Activated CD8-positive, alpha-beta T cell treated with anti-CD3 and anti-CD28 coated beads, Interleukin-2, amount 10 ng/mL, durations not matched to agents 7 days and 5 days (primary cell): Measurements from ENCODE around the gene ZSWIM4. TPM values are rescaled to one million over a fixed set of nuclear protein-coding genes. Genes with fewer than 3 reads are reported as not detected.
A peak's percentile ranks its signal among the peaks of the same experiment; 100 is the strongest.

Source experiments
- ATAC-seq: fragments of 150-1000 bp; cut with Tn5 transposase; one replicate; pipeline ENCODE4 v1.10.0; 2021; ENCODE audit warnings: moderate library complexity
- CTCF ChIA-PET: fragments of 350-600 bp; sonication (Branson Sonifier 250); formaldehyde crosslinking; loops from one replicate; lab custom pipeline; 2021; ENCODE audit warnings: antibody characterized with exemption; lab: Charles Lee
- POLR2A ChIA-PET: fragments of 350-600 bp; sonication (Branson Sonifier 250); formaldehyde crosslinking; loops from one replicate; lab custom pipeline; 2021; ENCODE audit warnings: antibody characterized with exemption; lab: Charles Lee
- DNase-seq: peaks from one replicate; pipeline ENCODE4 v3.0.0-alpha.2; 2020
- H3K27ac Mint-ChIP-seq: one replicate; pipeline ENCODE4 v1.8.0; 2021; ENCODE audit warnings: mild to moderate bottlenecking, mixed read lengths
- H3K27me3 Mint-ChIP-seq: one replicate; pipeline ENCODE4 v1.8.0; 2021; ENCODE audit warnings: low read depth, mixed read lengths
- H3K36me3 Mint-ChIP-seq: one replicate; pipeline ENCODE4 v1.8.0; 2021; ENCODE audit warnings: low read depth, mixed read lengths
- H3K4me1 Mint-ChIP-seq: one replicate; pipeline ENCODE4 v1.8.0; 2021; ENCODE audit warnings: low read depth, mixed read lengths
- H3K4me3 Mint-ChIP-seq: one replicate; pipeline ENCODE4 v1.8.0; 2021; ENCODE audit warnings: mild to moderate bottlenecking, mixed read lengths
- H3K9me3 Mint-ChIP-seq: one replicate; pipeline ENCODE4 v1.8.0; 2022; ENCODE audit warnings: mixed read lengths; ENCODE audit not compliant: insufficient read depth
- total RNA-seq, 2 experiments: library from RNA; stranded (reverse); gene quantifications; one replicate each; pipeline ENCODE4 v1.2.3, GENCODE V29; 2021

Gene ZSWIM4
- total RNA-seq, 2 experiments from 2014 or later = 8.4 to 9.5 TPM

DNA sequence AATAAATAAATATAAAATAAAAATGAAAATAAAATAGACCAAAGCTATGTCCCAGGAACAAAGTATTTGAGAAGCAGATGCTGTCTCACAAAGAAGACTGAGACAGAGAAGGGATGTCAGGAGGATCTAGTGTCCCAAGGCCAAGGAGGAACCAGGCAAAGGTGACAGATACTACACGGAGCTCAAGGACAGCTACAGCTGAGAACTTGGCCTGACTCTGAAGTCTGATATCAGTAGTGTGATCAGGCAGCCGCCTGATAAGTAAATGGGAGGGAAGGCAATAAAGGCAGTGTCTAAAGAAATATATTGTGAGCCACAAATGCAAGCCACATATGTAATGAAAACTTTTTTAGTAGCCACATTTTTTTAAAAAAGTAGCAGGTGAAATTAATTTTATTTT is 61.3 kb downstream of the ZSWIM4 start:
- H3K4me3 Mint-ChIP-seq = no peak overlapping the region
- POLR2A ChIA-PET = interaction anchor here (0.7 to 1.1 kb wide), 2 partner anchors 8 to 18 kb away, joined by 3 read pairs; no protein-coding TSS in a partner anchor
- no peaks in the 10 kb centered on the region for H3K9me3 Mint-ChIP-seq
- H3K36me3 Mint-ChIP-seq = no peaks in the 10 kb centered on the region
- DNase-seq (no peak), ATAC-seq (no peak)
- CTCF ChIA-PET = no interaction called here
- no peaks in the 10 kb centered on the region for H3K27me3 Mint-ChIP-seq
- no peak overlapping the region for H3K27ac Mint-ChIP-seq
- peaks cover 17% of the 10 kb centered on the region for H3K4me1 Mint-ChIP-seq

DNA sequence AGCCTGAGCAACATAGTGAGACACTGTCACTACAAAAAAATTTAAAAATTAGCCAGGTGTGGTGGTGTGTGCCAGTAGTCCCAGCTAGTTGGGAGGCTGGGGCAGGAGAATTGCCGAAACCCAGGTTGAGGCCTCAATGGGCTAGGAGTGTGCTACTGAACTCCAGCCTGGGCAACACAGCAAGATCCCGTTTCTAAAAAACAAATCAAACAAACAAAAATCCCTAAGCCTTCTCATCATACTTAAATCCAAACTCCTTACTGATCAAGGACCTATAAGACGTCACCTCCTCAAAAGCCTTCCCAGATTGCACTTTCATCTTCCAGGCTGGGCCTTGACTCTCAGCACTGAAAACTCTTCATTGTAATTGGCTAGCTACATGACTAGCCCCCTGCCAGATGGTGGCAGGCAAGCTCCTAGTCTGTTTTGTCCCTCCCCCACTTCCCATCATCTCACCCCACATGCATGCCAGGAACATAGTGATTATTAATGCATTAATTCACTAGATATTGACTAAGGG is 64.2 kb downstream of the ZSWIM4 start:
- POLR2A ChIA-PET = no interaction called here
- DNase-seq = no peak
- no peaks in the 10 kb centered on the region for H3K9me3 Mint-ChIP-seq
- CTCF ChIA-PET = no interaction called here
- peaks cover 40% of the 10 kb centered on the region for H3K4me1 Mint-ChIP-seq
- no peak for ATAC-seq
- H3K4me3 Mint-ChIP-seq = no peak overlapping the region
- H3K36me3 Mint-ChIP-seq = no peaks in the 10 kb centered on the region
- H3K27me3 Mint-ChIP-seq = peaks cover 9% of the 10 kb centered on the region
- H3K27ac Mint-ChIP-seq = no peak overlapping the region

DNA sequence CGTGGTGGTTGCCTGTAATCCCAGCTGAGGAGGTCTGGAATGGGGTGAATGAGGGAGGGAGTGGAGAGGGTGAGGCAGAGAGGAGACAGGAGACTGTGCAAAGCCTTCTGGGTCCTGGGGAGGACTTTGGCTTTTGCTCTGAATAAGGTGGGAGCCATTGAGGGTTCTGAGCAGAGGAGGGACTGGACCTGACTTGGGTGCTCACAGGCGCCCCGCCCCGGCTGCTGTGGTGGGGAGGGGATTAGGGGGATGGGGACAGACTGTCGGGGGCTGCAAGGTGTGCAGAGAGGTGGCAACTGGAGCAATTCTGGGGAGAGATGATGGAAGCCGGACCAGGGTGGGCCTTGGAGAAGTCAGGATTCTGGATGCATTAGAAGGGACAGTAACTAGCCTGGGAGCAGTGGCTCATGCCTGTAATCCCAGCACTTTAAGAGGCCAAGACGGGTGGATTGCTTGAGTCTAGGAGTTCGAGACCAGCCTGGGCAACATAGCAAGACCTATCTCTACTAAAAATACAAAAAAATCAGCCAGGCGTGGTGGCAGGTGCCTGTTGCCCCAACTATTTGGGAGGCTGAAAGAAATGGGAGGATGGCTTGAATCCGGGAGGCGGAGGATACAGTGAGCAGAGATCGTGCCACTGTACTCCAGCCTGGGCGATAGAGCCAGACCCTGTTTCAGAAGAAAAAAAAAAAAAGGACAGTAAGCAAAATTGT is 65.6 kb downstream of the ZSWIM4 start:
- H3K4me1 Mint-ChIP-seq = peaks cover 44% of the 10 kb centered on the region

DNA sequence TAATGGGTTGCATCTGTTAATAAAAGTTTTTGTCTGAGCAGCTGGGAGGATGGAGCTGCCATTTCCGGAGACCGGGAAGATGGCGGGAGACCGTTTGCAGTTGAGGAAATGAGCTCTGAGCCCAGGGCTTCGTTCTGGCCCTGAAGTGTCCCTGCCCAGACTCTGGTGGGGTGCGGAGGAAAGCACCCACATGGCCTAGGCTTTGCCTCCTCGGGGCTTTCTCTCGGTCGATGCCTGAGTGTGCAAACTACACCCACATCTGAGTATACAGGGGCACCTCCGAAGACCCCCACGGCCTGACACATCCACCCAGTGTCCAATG is 66.1 kb downstream of the ZSWIM4 start:
- POLR2A ChIA-PET = interaction anchor here (0.6 to 5.3 kb wide), 15 partner anchors 9 to 575 kb away, joined by 3 to 49 read pairs (median 9); partner anchors contain the start of genes BRME1, C19orf53 and CC2D1A
- Mint-ChIP-seq H3K36me3 (no peaks in the 10 kb centered on the region), H3K4me1 (peaks cover 48% of the 10 kb centered on the region), H3K9me3 (no peaks in the 10 kb centered on the region), H3K4me3 (peak overlapping the region; percentile 87), H3K27me3 (peaks cover 16% of the 10 kb centered on the region), H3K27ac (peak overlapping the region; percentile 88)
- DNase-seq (no peak), ATAC-seq (peak; percentile 21)
- CTCF ChIA-PET = interaction anchor here (0.6 to 4.0 kb wide), 16 partner anchors 12 to 583 kb away, joined by 3 to 71 read pairs (median 10); partner anchors contain the start of genes ASF1B, C19orf53, MRI1 and ZSWIM4

More for the DNA sequence above, 65.6 kb downstream of the ZSWIM4 start:
- no peak for DNase-seq
- POLR2A ChIA-PET = interaction anchor here (0.6 to 5.3 kb wide), 12 partner anchors 8 to 576 kb away, joined by 4 to 49 read pairs (median 10); partner anchors contain the start of genes BRME1, C19orf53 and CC2D1A
- peak overlapping the region; percentile 88 for H3K27ac Mint-ChIP-seq
- H3K4me3 Mint-ChIP-seq = peak overlapping the region; percentile 87
- no peak for ATAC-seq
- no peaks in the 10 kb centered on the region for H3K36me3 Mint-ChIP-seq
- CTCF ChIA-PET = interaction anchor here (0.6 to 4.0 kb wide), 11 partner anchors 11 to 519 kb away, joined by 3 to 71 read pairs (median 14); partner anchors contain the start of gene ZSWIM4
- H3K27me3 Mint-ChIP-seq = peaks cover 13% of the 10 kb centered on the region
- no peaks in the 10 kb centered on the region for H3K9me3 Mint-ChIP-seq

DNA sequence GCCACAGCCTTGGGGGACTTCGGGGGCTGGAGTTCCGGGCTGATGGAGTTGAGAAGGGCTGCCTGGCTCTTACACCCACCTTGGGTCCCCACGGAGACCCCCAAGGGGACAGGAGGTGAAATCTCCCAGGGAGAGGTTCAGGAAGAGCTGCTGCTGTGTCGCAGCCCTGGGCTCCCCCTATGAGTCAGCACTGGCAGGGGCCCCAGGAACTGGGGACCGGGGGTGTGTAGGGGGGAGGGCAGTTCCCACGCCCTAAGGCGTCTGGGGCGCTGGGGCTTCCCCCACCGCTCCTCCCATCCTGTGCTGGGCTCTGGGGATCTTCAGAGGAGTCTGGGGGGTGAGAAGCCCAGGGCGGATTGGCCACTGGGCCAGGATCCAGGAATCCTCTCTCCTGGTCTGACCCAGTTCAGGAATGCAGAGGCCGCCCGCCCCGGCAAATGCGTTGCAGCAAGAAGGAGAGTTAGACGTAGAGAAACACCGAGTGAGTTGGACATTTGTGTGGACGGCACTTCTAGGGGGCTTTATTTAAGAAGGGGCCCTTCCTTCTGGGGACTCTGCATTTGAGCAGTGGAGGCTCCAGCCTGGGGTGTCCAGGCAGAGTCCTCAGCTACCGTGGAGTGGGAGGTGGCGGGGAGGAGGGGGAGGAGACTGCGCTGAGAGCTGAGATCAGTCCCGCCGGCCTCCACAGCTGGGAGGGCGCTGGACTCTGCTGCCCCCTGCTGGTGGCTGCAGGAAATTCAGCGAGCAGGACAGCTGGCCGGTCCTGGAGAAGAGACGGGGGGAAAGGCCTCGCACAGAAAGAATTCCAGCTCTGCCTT is 66.7 kb downstream of the ZSWIM4 start:
- ChIA-PET POLR2A (interaction anchor here (0.5 to 5.3 kb wide), 20 partner anchors 9 to 1472 kb away, joined by 3 to 49 read pairs (median 7); partner anchors contain the start of genes BRME1, C19orf53, CC2D1A and ZSWIM4), CTCF (interaction anchor here (0.6 to 4.0 kb wide), 38 partner anchors 10 to 645 kb away, joined by 3 to 71 read pairs (median 5); partner anchors contain the start of genes ASF1B, C19orf53, IL27RA and MRI1)
- Mint-ChIP-seq H3K9me3 (no peaks in the 10 kb centered on the region), H3K36me3 (no peaks in the 10 kb centered on the region), H3K27me3 (peaks cover 20% of the 10 kb centered on the region), H3K27ac (peak overlapping the region; percentile 88), H3K4me1 (peaks cover 50% of the 10 kb centered on the region), H3K4me3 (peak overlapping the region; percentile 87)
- DNase-seq (peak; percentile 92), ATAC-seq (peak; percentile 90)

DNA sequence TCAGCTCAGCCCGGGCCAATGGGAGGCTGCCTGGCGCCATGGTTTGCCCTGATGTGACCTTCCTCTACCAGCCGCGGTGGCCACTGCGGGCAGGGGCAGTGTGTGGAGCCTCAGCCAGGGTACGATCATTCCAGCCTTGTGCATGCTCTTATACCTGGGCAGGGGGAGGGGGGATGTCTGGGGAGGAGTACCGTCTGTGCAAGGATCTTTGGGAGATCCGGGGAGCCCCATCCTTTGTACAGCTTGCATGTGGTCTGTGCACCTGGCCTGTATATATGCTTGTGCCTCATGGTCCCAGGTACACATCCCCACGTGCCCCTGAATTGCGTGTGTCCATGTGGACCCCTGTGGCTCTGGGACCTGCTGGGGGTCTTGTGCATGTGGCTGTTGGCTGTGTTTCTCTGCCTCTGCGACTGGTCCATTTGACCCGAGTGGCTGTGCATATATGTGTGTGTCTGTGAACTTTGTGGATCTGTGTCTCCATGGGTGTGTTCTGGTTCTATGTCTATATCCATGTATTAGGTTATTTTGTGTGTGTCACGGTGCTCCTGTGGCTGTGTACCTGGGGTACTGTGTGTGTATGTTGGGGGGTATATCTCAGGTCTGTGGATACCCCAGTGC is 68.9 kb downstream of the ZSWIM4 start:
- Mint-ChIP-seq H3K27me3 (peaks cover 24% of the 10 kb centered on the region), H3K9me3 (no peaks in the 10 kb centered on the region), H3K27ac (peak overlapping the region; percentile 64), H3K4me3 (peak overlapping the region; percentile 71), H3K36me3 (no peaks in the 10 kb centered on the region), H3K4me1 (peaks cover 50% of the 10 kb centered on the region)
- DNase-seq (no peak), ATAC-seq (no peak)
- CTCF ChIA-PET = interaction anchor here (0.6 to 4.0 kb wide), 8 partner anchors 8 to 250 kb away, joined by 3 to 71 read pairs (median 11); partner anchors contain the start of gene ZSWIM4
- POLR2A ChIA-PET = interaction anchor here (0.5 to 5.3 kb wide), 12 partner anchors 17 to 518 kb away, joined by 3 to 49 read pairs (median 4); partner anchors contain the start of genes ADGRE5, C19orf53 and IL27RA

DNA sequence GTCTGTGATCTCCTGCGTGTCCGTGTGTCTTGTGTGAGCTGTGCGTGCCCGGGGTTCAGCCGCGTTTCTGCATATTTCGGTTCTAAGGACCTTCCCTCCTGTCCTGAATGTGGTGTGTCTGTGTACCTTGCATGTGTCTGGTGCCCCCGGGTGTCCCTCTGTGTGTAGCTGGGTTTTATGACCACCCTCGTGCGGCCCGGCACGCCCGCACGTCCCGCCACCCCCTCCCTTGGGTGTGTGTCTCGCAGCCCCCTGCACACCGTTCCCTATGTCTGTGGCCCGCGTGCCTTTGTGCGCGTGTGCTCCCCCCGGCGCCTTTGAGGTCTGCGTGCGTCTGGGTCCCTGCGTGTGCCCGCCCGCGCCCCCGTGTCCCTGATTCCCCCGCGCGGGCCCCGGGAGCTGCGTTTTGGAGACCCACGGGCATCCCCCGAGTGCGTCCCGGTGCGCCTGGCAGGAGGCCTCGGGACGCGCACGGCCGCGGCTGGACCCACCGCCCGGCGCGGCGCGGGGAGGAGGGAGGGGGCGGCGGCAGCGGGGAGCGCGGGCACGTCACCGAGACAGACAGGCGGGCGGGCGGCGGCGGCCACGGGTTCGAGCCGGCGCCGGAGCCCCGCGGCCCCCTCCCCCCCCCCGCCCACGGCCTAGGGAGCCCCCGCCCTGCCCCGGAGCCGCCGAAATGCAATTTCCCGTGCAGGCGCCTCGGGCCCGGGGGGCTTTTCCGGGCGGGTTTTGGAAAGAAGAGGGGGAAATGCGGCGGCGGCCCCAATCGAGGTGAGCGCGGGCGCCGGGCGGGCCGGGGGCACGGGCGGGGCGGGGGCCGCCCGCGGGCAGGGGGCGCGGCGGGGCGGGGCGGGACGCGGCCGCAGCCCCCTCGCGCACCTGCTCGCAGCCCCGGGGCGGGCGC is 69.7 kb downstream of the ZSWIM4 start:
- POLR2A ChIA-PET = interaction anchor here (0.9 to 5.3 kb wide), 6 partner anchors 18 to 167 kb away, joined by 3 to 49 read pairs (median 5); partner anchors contain the start of genes C19orf53 and IL27RA
- H3K4me3 Mint-ChIP-seq = peak overlapping the region; percentile 71
- H3K27me3 Mint-ChIP-seq = peaks cover 24% of the 10 kb centered on the region
- H3K36me3 Mint-ChIP-seq = no peaks in the 10 kb centered on the region
- peak overlapping the region; percentile 64 for H3K27ac Mint-ChIP-seq
- DNase-seq (no peak), ATAC-seq (no peak)
- H3K9me3 Mint-ChIP-seq = no peaks in the 10 kb centered on the region
- H3K4me1 Mint-ChIP-seq = peaks cover 45% of the 10 kb centered on the region
- CTCF ChIA-PET = interaction anchor here (0.6 to 4.0 kb wide), 3 partner anchors 28 to 80 kb away, joined by 3 to 42 read pairs (median 4); partner anchors contain the start of gene ZSWIM4

DNA sequence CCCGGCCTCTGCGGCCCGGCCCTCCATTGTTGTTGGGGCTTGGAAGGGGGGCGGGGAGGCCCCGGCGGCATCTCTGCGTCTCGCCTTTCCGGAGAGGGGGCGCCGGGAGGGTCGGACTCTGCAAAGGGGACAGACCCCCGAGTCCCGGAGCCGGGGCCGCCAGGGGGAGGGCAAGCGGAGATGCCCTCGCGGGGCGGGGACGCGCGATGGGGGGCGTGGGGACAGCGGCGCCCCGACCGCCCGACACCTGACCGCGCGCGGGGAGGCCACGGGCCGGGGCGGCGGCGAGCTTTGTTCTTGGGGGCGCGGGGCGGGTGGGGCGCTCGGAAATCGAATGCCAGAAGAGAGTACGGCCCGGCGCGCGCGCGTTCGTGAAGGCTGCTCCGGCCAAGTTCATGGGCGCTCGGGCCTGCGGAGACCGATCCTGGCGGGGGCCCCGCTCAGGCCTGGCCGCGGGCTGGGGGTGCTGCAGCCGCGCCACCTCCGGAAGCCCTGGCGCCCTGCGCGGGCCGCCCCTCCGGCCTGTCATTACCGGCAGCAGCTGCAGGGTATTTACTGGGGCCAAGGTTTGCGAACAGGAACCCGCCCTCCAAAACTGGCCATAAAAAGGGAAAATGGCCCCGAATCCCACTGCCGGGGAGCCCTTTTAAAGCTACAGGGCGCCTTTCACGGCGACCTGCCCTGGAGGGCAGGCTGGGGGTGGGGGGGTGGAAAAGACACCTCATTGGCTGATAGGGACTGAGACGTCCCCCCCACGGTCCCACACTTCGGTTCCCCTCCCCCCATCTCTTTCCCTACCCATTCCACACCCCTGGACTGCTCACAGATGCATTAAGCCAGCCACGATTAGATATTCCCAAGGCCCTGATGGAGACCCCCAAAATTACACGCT is 70.6 kb downstream of the ZSWIM4 start:
- Mint-ChIP-seq H3K36me3 (no peaks in the 10 kb centered on the region), H3K9me3 (no peaks in the 10 kb centered on the region), H3K4me3 (peak overlapping the region; percentile 50), H3K27ac (peak overlapping the region; percentile 10), H3K27me3 (peaks cover 24% of the 10 kb centered on the region), H3K4me1 (peaks cover 40% of the 10 kb centered on the region)
- ChIA-PET POLR2A (interaction anchor here (0.7 to 5.3 kb wide), 4 partner anchors 10 to 266 kb away, joined by 3 to 49 read pairs (median 3); no protein-coding TSS in a partner anchor), CTCF (interaction anchor here (1.6 kb wide), 1 partner anchor 182 kb away, joined by 3 read pairs; no protein-coding TSS in a partner anchor)
- DNase-seq (peak; percentile 29), ATAC-seq (peak; percentile 3)

DNA sequence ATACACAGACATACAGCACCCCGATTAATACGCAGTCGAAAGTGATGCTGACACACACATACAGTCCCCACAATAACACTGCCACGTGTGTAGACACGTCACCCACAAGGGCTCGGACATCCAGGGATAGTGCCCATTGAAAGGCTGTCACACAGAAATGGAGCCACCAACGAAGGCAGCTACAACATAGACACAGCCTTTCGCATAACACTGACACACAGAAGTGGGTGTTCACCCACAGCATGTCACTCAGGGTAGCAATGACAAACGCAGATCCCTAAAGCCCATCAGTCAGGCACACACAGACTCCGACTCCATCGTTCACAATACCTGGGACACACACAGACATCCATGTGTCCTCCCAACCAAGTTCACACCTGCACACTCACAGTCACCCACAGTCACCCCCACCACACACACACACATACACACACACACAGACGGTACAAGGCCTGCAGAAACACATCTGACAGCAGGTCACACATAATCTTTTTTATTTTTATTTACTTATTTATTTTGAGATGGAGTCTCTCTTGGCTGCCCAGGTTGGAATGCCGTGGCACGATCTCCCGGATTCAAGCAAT is 71.3 kb downstream of the ZSWIM4 start:
- H3K27me3 Mint-ChIP-seq = peaks cover 24% of the 10 kb centered on the region
- CTCF ChIA-PET = interaction anchor here (1.6 kb wide), 1 partner anchor 182 kb away, joined by 3 read pairs; no protein-coding TSS in a partner anchor
- POLR2A ChIA-PET = interaction anchor here (0.7 to 0.9 kb wide), 2 partner anchors 20 to 266 kb away, joined by 3 read pairs; no protein-coding TSS in a partner anchor
- H3K9me3 Mint-ChIP-seq = no peaks in the 10 kb centered on the region
- peak overlapping the region; percentile 50 for H3K4me3 Mint-ChIP-seq
- ATAC-seq (no peak), DNase-seq (no peak)
- H3K4me1 Mint-ChIP-seq = peaks cover 32% of the 10 kb centered on the region
- H3K36me3 Mint-ChIP-seq = no peaks in the 10 kb centered on the region
- H3K27ac Mint-ChIP-seq = peak overlapping the region; percentile 10
